Fibroblast of peridontal ligament (primary cell): Measurements from ENCODE around the gene FAM131A.

Source experiments
- DNase-seq: peaks from one replicate; pipeline ENCODE4 v3.0.0-alpha.2; 2010; ENCODE audit errors: extremely low read depth

Gene FAM131A

DNA sequence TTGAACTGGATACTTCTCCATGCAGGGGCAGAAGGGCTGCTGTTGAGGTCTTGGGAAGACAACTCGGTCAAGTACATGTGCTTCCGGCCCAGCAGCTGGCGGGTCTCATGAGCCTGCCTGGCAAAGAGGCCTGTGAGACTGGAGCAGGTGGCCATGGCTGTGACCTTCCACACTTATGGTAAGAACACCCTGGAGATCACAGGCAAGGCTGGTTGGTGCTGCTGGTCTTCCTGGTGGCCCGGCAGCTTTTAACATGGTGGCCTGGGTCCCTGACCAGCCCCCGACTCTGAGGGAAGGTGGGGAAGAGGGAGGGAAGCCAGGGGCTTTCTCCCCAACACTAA lies 57.9 kb downstream of the FAM131A start:
- no peak for DNase-seq
